B cell (primary cell): ENCODE measurements around the gene UCN2. TPM values are rescaled to one million over a fixed set of nuclear protein-coding genes. Genes with fewer than 3 reads are reported as not detected.
A peak's percentile ranks its signal among the peaks of the same experiment; 100 is the strongest.

Experiments used
- ATAC-seq: fragments of 200-7000 bp; cut with Tn5 transposase; one replicate; pipeline ENCODE4 v1.10.0; 2021; ENCODE audit warnings: low read depth, mild to moderate bottlenecking, moderate number of reproducible peaks, moderate library complexity
- CTCF ChIA-PET: fragments of 350-600 bp; sonication (Branson Sonifier 250); formaldehyde crosslinking; loops from one replicate; lab custom pipeline; 2021; ENCODE audit warnings: antibody characterized with exemption, inconsistent platforms; lab: Charles Lee
- POLR2A ChIA-PET: fragments of 350-600 bp; sonication (Branson Sonifier 250); formaldehyde crosslinking; loops from one replicate; lab custom pipeline; 2021; ENCODE audit warnings: antibody characterized with exemption; lab: Charles Lee
- DNase-seq: peaks from one replicate; pipeline ENCODE4 v3.0.0; 2013
- H2AFZ ChIP-seq: 2 replicates; pipeline ENCODE4 v1.6.1; 2012; ENCODE audit warnings: mild to moderate bottlenecking, low read depth, low read length; ENCODE audit not compliant: insufficient read depth, poor library complexity, severe bottlenecking
- H3K27ac ChIP-seq, 2 donors: 1 replicate in 1 of 2; 2 replicates in 1 of 2; pipeline ENCODE4 v1.5.1; 2012 to 2013; ENCODE audit warnings: low read length in 2 of 2, mild to moderate bottlenecking in 2 of 2, moderate library complexity in 1 of 2
- H3K27me3 ChIP-seq, 4 experiments: fragments of 200-600 bp in 1 of 4; sonication (generic) in 1 of 4; replicated peaks in 1 of 4; 1 replicate in 2 of 4; 2 replicates in 2 of 4; pipeline versions ENCODE4 v1.6.1 to v1.7.0; 2013 to 2016; ENCODE audit warnings: low read length in 3 of 4, mild to moderate bottlenecking in 2 of 4, mixed read lengths in 1 of 4, moderate library complexity in 1 of 4; ENCODE audit not compliant: insufficient read depth in 4 of 4, control insufficient read depth in 3 of 4; ENCODE audit errors: control extremely low read depth in 1 of 4
- H3K36me3 ChIP-seq, 2 experiments: replicated peaks in 1 of 2; 1 replicate in 1 of 2; 2 replicates in 1 of 2; pipeline versions ENCODE4 v1.6.1 to v1.7.1; 2013; ENCODE audit warnings: low read length in 1 of 2; ENCODE audit not compliant: insufficient read depth in 2 of 2, control insufficient read depth in 1 of 2; ENCODE audit errors: control extremely low read depth in 1 of 2, extremely low read depth in 1 of 2
- H3K4me1 ChIP-seq, 2 donors: fragments of 200-600 bp in 1 of 2; sonication (generic) in 1 of 2; 1 replicate in 1 of 2; 2 replicates in 1 of 2; pipeline versions ENCODE4 v1.5.1 to v1.6.1; 2013 to 2017; ENCODE audit warnings: low read length in 2 of 2; ENCODE audit not compliant: control insufficient read depth in 2 of 2, insufficient read depth in 2 of 2
- H3K4me2 ChIP-seq: replicated peaks from 2 replicates; pipeline ENCODE3; 2012; ENCODE audit warnings: mild to moderate bottlenecking, low read depth, low read length; ENCODE audit not compliant: poor library complexity, severe bottlenecking
- H3K4me3 ChIP-seq, 5 experiments: fragments of 200-600 bp in 1 of 5; sonication (generic) in 1 of 5; 1 replicate in 3 of 5; 2 replicates in 2 of 5; pipeline versions ENCODE4 v1.5.1 to v1.7.0; 2011 to 2016; ENCODE audit warnings: low read length in 4 of 5, mild to moderate bottlenecking in 4 of 5, low read depth in 2 of 5, control low read depth in 1 of 5, moderate library complexity in 1 of 5; ENCODE audit not compliant: insufficient read depth in 1 of 5; ENCODE audit errors: control extremely low read depth in 1 of 5, extremely low read depth in 1 of 5
- H3K79me2 ChIP-seq: fragments of 200-600 bp; sonication (generic); one replicate; pipeline ENCODE4 v1.6.0; 2016; ENCODE audit warnings: low read length; ENCODE audit not compliant: control insufficient read depth, insufficient read depth
- H3K9ac ChIP-seq: fragments of 200-600 bp; sonication (generic); 2 replicates; pipeline ENCODE4 v1.6.1; 2017; ENCODE audit warnings: mild to moderate bottlenecking, low read length, moderate library complexity
- H3K9me3 ChIP-seq, 3 donors: one replicate each; pipeline versions ENCODE4 v1.6.1 to v1.7.1; 2013; ENCODE audit warnings: low read length in 2 of 3; ENCODE audit not compliant: control insufficient read depth in 2 of 3, insufficient read depth in 1 of 3; ENCODE audit errors: control extremely low read depth in 1 of 3
- H4K20me1 ChIP-seq: 2 replicates; pipeline ENCODE4 v1.6.0; 2012; ENCODE audit warnings: mild to moderate bottlenecking, low read length; ENCODE audit not compliant: insufficient read depth, control insufficient read depth, poor library complexity, severe bottlenecking
- H3K27ac Mint-ChIP-seq: one replicate; pipeline ENCODE4 v1.8.0; 2021; ENCODE audit warnings: mixed read lengths
- H3K27me3 Mint-ChIP-seq: one replicate; pipeline ENCODE4 v1.8.0; 2021; ENCODE audit warnings: mixed read lengths
- H3K4me1 Mint-ChIP-seq: one replicate; pipeline ENCODE4 v1.8.0; 2021; ENCODE audit warnings: mixed read lengths
- H3K4me3 Mint-ChIP-seq: one replicate; pipeline ENCODE4 v1.8.0; 2021; ENCODE audit warnings: mixed read lengths
- H3K9me3 Mint-ChIP-seq: one replicate; pipeline ENCODE4 v1.8.0; 2022; ENCODE audit warnings: mixed read lengths; ENCODE audit not compliant: insufficient read depth
- CTCF ChIP-seq: fragments of 200-600 bp; IDR thresholded peaks from one replicate; pipeline ENCODE4 v1.8.0; 2022; ENCODE audit warnings: antibody characterized with exemption, mild to moderate bottlenecking
- EZH2 ChIP-seq: IDR thresholded peaks from 2 replicates; pipeline ENCODE4 v1.6.1; 2012; ENCODE audit warnings: borderline replicate concordance, low read depth, mild to moderate bottlenecking, moderate library complexity, low read length; ENCODE audit not compliant: insufficient read depth, poor library complexity, severe bottlenecking
- WGBS: methylation state at CpG from one replicate; pipeline ENCODE4 v1.1.5; 2013; ENCODE audit warnings: missing lambda C conversion rate; ENCODE audit not compliant: insufficient coverage; 5-methylcytosine and 5-hydroxymethylcytosine counted together
- intact Hi-C: fragments of 100-400 bp; cut with micrococcal nuclease; formaldehyde crosslinking; loops from one replicate; pipeline ENCODE4 v1.10.0; 2022
- polyA plus RNA-seq: library from polyadenylated mRNA; depleted of rRNA; stranded (reverse); fragments of >200 nt; gene quantifications from 2 replicates; pipeline ENCODE4 v1.2.3, GENCODE V29; 2012
- total RNA-seq, 2 donors: library from RNA; stranded (reverse); fragments of 120-200 nt in 1 of 2; gene quantifications; 1 replicate in 1 of 2; 2 replicates in 1 of 2; pipeline versions ENCODE4 v1.2.3 to v1.2.4, GENCODE V29; 2013 to 2022

UCN2 gene
- total and polyA plus RNA-seq, 2 donors (not counting 1 experiment from before 2014, with no cell fraction given) = not detected

- H3K36me3 ChIP-seq = no peaks in the 10 kb centered on the region
- no peak overlapping the region for H3K27ac ChIP-seq
- ChIA-PET CTCF (interaction anchor here (1.0 to 12.9 kb wide), 4 partner anchors 43 to 152 kb away, joined by 3 to 190 read pairs (median 18); no protein-coding TSS in a partner anchor), POLR2A (no interaction called here)
- 91% methylated on average over 8 of the region's 14 CpGs for WGBS
- Mint-ChIP-seq H3K4me3 (no peak overlapping the region), H3K9me3 (no peaks in the 10 kb centered on the region), H3K27ac (no peak overlapping the region), H3K27me3 (no peaks in the 10 kb centered on the region), H3K4me1 (peaks cover 19% of the 10 kb centered on the region)
- H3K4me3 ChIP-seq = no peak overlapping the region
- TF ChIP-seq CTCF = no peak
- TF ChIP-seq EZH2 = no peak
- ATAC-seq (no peak), DNase-seq (peak; percentile 12)
- no peaks in the 10 kb centered on the region for H3K79me2 ChIP-seq
- intact Hi-C loops = no loop called here
- H2AFZ ChIP-seq = no peak overlapping the region
- H3K4me2 ChIP-seq = no peak overlapping the region
- peaks cover 0 to 3% (median 0%) of the 10 kb centered on the region in 3 donors for H3K9me3 ChIP-seq
- H3K4me1 ChIP-seq = peaks cover 6 to 28% of the 10 kb centered on the region in 2 donors
- H3K9ac ChIP-seq = no peak overlapping the region
- no peaks in the 10 kb centered on the region for H3K27me3 ChIP-seq
- no peaks in the 10 kb centered on the region for H4K20me1 ChIP-seq
Measured at GRCh38 chr3:48553886-48554845, 9.4 kb downstream of the UCN2 start.

- Mint-ChIP-seq H3K27ac (no peak overlapping the region), H3K4me1 (peaks cover 14% of the 10 kb centered on the region), H3K9me3 (no peaks in the 10 kb centered on the region), H3K4me3 (no peak overlapping the region), H3K27me3 (no peaks in the 10 kb centered on the region)
- ATAC-seq = no peak
- intact Hi-C loops = no loop called here
- Histone ChIP-seq H3K9ac (no peak overlapping the region), H3K27ac (no peak overlapping the region), H2AFZ (no peak overlapping the region), H3K4me1 (peaks cover 6 to 24% of the 10 kb centered on the region in 2 donors), H4K20me1 (no peaks in the 10 kb centered on the region), H3K9me3 (peaks cover 0 to 3% (median 0%) of the 10 kb centered on the region in 3 donors), H3K27me3 (no peaks in the 10 kb centered on the region), H3K36me3 (no peaks in the 10 kb centered on the region), H3K79me2 (no peaks in the 10 kb centered on the region), H3K4me3 (no peak overlapping the region), H3K4me2 (no peak overlapping the region)
- POLR2A ChIA-PET = no interaction called here
- DNase-seq = no peak
- 72% methylated on average over 3 of the region's 5 CpGs for WGBS
- TF ChIP-seq EZH2 (no peak), CTCF (no peak)
- CTCF ChIA-PET = interaction anchor here (0.6 to 12.9 kb wide), 6 partner anchors 42 to 784 kb away, joined by 3 to 190 read pairs (median 4); no protein-coding TSS in a partner anchor
Measured at GRCh38 chr3:48553361-48553760, 10.2 kb downstream of the UCN2 start.
